Head of caudate nucleus (tissue), 42 donors: ENCODE results near the gene TNIK.

Source experiments
- DNase-seq, 42 donors: peaks; one replicate each; pipeline versions ENCODE4 v3.0.0 to v3.0.0-alpha.2; 2020 to 2021; ENCODE audit warnings: mixed read lengths in 7 of 42
- intact Hi-C: fragments of 100-400 bp; cut with DNase I; formaldehyde crosslinking; loops from one replicate; pipeline ENCODE4 v1.15.0; 2022

TNIK gene

GRCh38 chr3:171354706-171355582 lies 105.3 kb downstream of the TNIK start:
- intact Hi-C loops = no loop called here
- no peak for DNase-seq

DNA sequence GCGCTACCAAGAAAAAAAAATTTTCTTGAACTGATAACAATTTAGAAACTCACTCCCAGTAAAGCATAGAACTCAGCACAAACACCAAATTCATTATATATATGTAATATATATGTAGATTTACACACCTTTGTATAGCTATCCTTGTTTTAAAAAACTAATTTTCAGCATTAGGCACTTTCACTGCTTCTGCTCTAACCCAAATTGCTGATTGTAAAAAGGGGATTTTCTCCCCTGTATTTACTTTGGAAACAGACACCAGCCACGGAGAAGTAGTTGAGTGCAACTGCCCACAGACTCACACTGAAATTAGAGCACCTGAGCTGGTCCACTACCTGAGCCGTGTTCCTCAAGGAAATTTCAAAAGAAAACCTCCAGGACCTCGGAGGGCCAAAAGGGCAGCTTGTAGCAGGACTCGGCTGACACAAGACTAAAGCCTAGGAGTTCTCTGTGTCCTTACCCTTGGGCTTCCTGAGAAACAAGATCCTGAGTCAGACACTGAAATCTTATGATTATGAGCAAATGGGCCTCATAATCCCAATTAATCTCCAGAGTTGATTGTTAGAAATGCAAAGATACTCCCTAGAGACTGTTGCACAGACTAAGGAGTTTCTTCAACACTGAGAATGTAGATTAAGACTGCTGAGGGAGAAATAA lies 106.0 kb downstream of the TNIK start:
- no peak for DNase-seq
- intact Hi-C loops = no loop called here

- no peak for DNase-seq
- intact Hi-C loops = no loop called here
Observed at GRCh38 chr3:171353423-171353822, 106.8 kb downstream of the TNIK start.

DNA sequence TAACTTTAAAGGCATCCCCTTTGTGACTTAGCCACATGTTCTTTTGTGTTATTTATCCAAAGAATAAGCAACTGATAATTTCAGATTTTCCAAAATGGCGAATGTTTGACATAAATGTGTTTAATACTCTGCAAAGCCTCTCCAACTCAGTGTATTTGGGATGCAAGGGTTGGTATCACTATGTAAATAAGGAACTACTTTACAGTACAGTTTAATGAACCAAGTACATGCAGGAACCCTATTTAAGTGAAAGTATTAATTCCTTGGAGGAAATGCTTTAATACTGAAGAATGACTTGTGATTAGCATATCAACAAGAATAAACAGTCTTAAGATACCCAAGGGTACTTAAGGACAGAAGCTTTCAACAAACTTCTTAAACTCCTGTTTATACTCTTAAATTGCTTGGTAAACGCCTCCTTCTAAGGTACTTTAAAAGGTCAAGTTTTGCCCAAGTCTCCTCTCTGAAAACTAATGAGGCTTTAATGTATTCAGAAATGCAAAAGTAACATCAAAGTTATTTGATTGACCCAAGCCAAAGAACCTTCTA lies 107.7 kb downstream of the TNIK start:
- intact Hi-C loops = no loop called here
- DNase-seq = no peak

DNA sequence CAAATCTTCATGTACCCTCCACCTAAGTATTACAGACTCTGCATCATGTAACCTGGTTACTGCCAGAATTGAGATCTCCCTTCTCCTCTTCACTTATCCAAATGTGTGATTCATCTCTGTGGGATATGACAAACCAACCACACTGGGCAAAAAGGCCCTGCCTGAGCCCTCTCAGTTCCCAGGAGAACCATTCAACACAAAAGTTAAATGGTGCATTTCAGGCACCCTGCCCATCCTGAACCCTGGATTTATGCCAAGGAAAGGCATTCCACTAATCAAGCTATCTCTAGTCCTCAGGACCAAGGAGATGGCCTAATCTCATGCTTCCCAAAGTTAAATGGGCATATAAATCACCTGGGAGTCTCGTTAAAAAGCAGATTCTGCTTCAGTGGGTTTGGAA lies 108.5 kb downstream of the TNIK start:
- peak in 2 of 42 donors; percentile 20 to 47 for DNase-seq
- intact Hi-C loops = no loop called here

GRCh38 chr3:171350364-171350763 lies 109.8 kb downstream of the TNIK start:
- no peak for DNase-seq
- intact Hi-C loops = no loop called here

- DNase-seq = no peak
- intact Hi-C loops = no loop called here
Observed at GRCh38 chr3:171349392-171349791, 110.8 kb downstream of the TNIK start.

DNA sequence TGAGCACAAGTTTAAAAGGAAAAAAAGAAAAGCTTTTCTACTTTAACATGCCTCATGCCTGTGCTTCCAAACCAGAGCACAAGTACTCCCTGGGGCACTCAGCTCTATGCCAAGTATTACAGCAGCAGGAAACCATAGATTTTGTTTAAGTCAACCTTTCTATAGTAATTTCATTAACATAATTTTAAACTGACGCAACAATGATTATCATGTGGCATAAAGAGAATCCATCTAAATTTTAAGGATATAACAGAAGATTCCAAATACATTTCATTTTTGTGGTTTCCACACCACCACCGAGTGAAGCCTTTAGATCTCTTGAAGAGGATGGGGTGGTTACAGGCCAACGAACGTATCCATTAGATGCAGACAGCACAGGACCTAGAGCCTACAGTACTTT lies 112.1 kb downstream of the TNIK start:
- no peak for DNase-seq
- intact Hi-C loops = no loop called here

GRCh38 chr3:171347301-171348039 lies 112.7 kb downstream of the TNIK start:
- peak in 1 of 42 donors; percentile 46 for DNase-seq
- intact Hi-C loops = no loop called here

- DNase-seq = peak in 2 of 42 donors; percentile 41 to 55
- intact Hi-C loops = no loop called here
Observed at GRCh38 chr3:171346582-171347300, 113.5 kb downstream of the TNIK start.

DNA sequence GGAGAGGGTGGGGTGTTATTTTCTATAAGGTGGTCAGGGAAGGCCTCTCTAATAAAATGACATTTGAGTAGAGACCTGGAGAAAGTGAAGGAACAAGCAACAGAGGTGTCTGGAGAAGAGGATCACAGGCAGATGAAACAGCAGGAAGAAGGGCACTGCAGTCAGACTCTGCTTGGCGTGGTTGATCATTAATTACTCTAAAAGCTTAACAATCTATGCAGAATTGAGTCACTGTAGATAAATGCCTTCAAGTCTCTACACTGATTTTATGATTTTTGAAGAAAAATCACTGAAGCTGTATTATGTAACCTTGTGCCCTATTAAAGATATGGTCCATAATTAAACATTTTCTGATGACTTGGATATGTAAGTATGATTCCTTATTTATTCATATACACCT lies 114.2 kb downstream of the TNIK start:
- intact Hi-C loops = no loop called here
- no peak for DNase-seq

- DNase-seq = peak in 7 of 42 donors; percentile 33 to 61 (median 40)
- intact Hi-C loops = no loop called here
Observed at GRCh38 chr3:171345107-171345843, 114.9 kb downstream of the TNIK start.

- DNase-seq = no peak
- intact Hi-C loops = no loop called here
Observed at GRCh38 chr3:171343693-171344092, 116.5 kb downstream of the TNIK start.

DNA sequence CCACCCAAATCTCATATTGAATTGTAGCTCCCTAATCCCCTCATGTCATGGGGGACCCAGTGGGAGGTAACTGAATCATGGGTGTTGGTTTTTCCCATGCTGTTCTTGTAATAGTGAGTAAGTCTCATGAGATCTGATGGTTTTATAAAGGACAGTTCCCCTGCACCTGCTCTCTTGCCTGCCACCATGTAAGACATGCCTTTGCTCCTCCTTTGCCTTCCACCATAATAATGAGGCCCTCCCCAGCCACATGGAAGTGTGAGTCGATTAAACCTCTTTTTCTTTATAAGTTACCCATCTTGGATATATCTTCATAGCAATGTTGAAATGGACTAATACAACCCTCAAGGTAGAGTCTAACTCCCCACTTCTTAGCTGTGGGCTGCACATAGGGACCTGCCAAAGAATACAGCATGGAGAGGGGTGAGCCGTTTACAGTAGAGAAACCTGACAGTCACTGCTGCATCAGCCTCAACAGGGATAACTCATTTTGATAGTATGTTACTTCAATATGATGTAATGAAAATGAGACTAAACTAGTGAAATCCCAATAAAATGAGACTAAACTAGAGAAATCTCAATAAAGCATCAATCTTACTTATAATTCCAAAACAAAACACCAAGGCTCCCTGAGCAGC lies 117.3 kb downstream of the TNIK start:
- DNase-seq = no peak
- intact Hi-C loops = no loop called here

GRCh38 chr3:171342200-171342599 lies 118.0 kb downstream of the TNIK start:
- no peak for DNase-seq
- intact Hi-C loops = no loop called here

DNA sequence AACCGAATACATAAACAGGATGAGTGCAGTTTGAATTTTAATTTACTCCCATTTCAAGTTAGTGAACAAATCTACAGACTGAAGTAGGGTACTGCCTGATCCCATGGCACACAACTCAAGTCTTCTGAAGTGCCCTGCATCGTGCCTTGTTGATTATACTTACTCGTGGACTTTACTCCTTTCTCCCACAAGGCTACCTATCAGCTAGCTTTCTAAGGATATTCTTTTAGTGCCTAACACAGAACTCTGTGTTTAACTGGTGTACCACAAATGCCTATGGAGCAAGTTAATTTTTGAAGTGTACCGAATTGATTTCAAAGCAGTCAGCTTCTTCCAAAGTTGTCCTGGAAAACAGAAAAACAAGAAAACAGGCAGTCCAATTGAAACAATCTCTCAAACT lies 119.8 kb downstream of the TNIK start:
- intact Hi-C loops = no loop called here

DNA sequence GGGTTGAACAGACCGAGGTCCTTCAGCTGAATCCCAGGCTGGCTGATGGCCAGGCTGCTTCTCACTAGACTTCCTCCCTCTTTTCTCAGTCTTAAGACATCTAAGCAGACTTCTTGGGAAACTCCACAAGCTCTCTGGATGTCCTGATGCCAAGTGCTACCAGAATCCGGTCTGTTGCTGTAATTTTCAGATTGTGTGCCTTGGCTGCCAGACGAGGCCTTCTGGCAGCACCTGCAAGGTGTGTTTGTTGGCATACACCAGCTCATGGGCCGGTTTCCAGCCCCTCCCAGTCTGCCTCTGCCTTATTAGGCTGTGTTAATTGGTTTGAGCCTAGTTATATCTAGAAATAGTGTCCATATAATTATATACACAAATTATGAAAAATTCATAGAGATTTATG lies 120.6 kb downstream of the TNIK start:
- DNase-seq = no peak
- intact Hi-C loops = no loop called here

More for the DNA sequence above, 119.8 kb downstream of the TNIK start:
- DNase-seq = no peak

DNA sequence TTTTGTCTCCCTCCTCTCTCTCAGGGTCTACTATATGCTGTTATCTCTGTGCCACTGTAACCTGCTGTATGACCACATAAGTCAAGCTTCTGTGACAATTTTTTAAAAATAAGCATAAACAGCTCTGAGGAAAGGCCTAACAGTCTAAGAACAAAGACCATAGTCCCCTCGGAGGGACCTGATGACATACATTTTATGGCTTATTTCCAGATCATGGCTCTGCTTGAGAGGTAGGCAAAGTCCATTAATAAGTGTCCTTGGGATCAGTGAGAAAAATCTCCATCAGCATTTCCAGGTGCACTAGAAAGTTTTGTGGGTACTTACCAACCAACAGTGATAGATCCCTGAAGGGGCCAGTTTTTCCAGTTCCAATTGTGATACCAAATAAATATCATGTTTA lies 123.8 kb downstream of the TNIK start:
- intact Hi-C loops = no loop called here

More for the DNA sequence above, 123.8 kb downstream of the TNIK start:
- DNase-seq = no peak
